ENCODE measurements around the gene FAM120A. TPM values are rescaled to one million over a fixed set of nuclear protein-coding genes. Genes with fewer than 3 reads are reported as not detected.

Gene FAM120A
- total RNA-seq, 5 donors from 2014 or later (not counting 1 experiment from before 2014, with no cell fraction given): 76.0 to 96.3 (median 93.5) TPM

GRCh38 chr9:93595861-93596365 is 144.4 kb downstream of the FAM120A start:
- ChIA-PET CTCF (no interaction called here), POLR2A (no interaction called here)
- Histone ChIP-seq H3K27me3 (replicated peaks in 1 of 2; ENCODE audit: control insufficient read depth in 2 of 2, extremely low read depth in 1 of 2, insufficient read depth in 2 of 2, low read length in 1 of 2) (no peaks in the 10 kb centered on the region), H3K9me3 (no peaks in the 10 kb centered on the region), H3K36me3 (ENCODE audit: control insufficient read depth in 2 of 2, extremely low read depth in 1 of 2, insufficient read depth in 1 of 2, low read length in 1 of 2) (no peaks in the 10 kb centered on the region), H3K4me1 (ENCODE audit: control insufficient read depth in 1 of 2, extremely low read depth in 1 of 2, insufficient read depth in 2 of 2, low read length in 2 of 2) (peaks cover 22 to 48% of the 10 kb centered on the region in 2 experiments), H3K4me3 (ENCODE audit: control insufficient read depth in 1 of 2, extremely low read depth in 1 of 2, low read length in 1 of 2) (no peak overlapping the region), H3K27ac (ENCODE audit: low read length) (no peak overlapping the region)
- no peaks in the 10 kb centered on the region for H3K27me3 Mint-ChIP-seq
- H3K4me3 Mint-ChIP-seq: peak overlapping the region in 1 of 3 donors; percentile 28
- WGBS (ENCODE audit: insufficient coverage): 75% methylated on average over 4 of the region's 5 CpGs
- no peak for ATAC-seq (replicated peaks in 1 of 4)
- no peak for DNase-seq
- H3K4me1 Mint-ChIP-seq: peaks cover 72 to 81% (median 76%) of the 10 kb centered on the region in 3 donors
- H3K36me3 Mint-ChIP-seq: no peaks in the 10 kb centered on the region
- no peak overlapping the region for H3K27ac Mint-ChIP-seq
- H3K9me3 Mint-ChIP-seq: no peaks in the 10 kb centered on the region

- Histone ChIP-seq H3K27ac (ENCODE audit: low read length) (no peak overlapping the region), H3K4me3 (ENCODE audit: control insufficient read depth in 1 of 2, extremely low read depth in 1 of 2, low read length in 1 of 2) (no peak overlapping the region), H3K36me3 (ENCODE audit: control insufficient read depth in 2 of 2, extremely low read depth in 1 of 2, insufficient read depth in 1 of 2, low read length in 1 of 2) (no peaks in the 10 kb centered on the region), H3K4me1 (ENCODE audit: control insufficient read depth in 1 of 2, extremely low read depth in 1 of 2, insufficient read depth in 2 of 2, low read length in 2 of 2) (peaks cover 25 to 52% of the 10 kb centered on the region in 2 experiments), H3K27me3 (replicated peaks in 1 of 2; ENCODE audit: control insufficient read depth in 2 of 2, extremely low read depth in 1 of 2, insufficient read depth in 2 of 2, low read length in 1 of 2) (no peaks in the 10 kb centered on the region), H3K9me3 (no peaks in the 10 kb centered on the region)
- Mint-ChIP-seq H3K4me3 (peak overlapping the region in 1 of 3 donors; percentile 28), H3K27me3 (no peaks in the 10 kb centered on the region), H3K9me3 (no peaks in the 10 kb centered on the region), H3K27ac (no peak overlapping the region), H3K36me3 (no peaks in the 10 kb centered on the region), H3K4me1 (peaks cover 72 to 82% (median 76%) of the 10 kb centered on the region in 3 donors)
- CTCF ChIA-PET: no interaction called here
- 89% methylated on average over 3 of the region's 4 CpGs for WGBS (ENCODE audit: insufficient coverage)
- DNase-seq (no peak), ATAC-seq (replicated peaks in 1 of 4) (no peak)
- POLR2A ChIA-PET: no interaction called here
Observed at GRCh38 chr9:93596399-93596798, 144.9 kb downstream of the FAM120A start.

- H3K27me3 ChIP-seq (replicated peaks in 1 of 2; ENCODE audit: control insufficient read depth in 2 of 2, extremely low read depth in 1 of 2, insufficient read depth in 2 of 2, low read length in 1 of 2): no peaks in the 10 kb centered on the region
- H3K36me3 Mint-ChIP-seq: no peaks in the 10 kb centered on the region
- H3K4me1 Mint-ChIP-seq: peaks cover 71 to 82% (median 72%) of the 10 kb centered on the region in 3 donors
- 94% methylated on average over 6 of the region's 6 CpGs for WGBS (ENCODE audit: insufficient coverage)
- ChIA-PET CTCF (no interaction called here), POLR2A (no interaction called here)
- no peak overlapping the region for H3K27ac ChIP-seq (ENCODE audit: low read length)
- H3K4me1 ChIP-seq (ENCODE audit: control insufficient read depth in 1 of 2, extremely low read depth in 1 of 2, insufficient read depth in 2 of 2, low read length in 2 of 2): peaks cover 25 to 53% of the 10 kb centered on the region in 2 experiments
- H3K36me3 ChIP-seq (ENCODE audit: control insufficient read depth in 2 of 2, extremely low read depth in 1 of 2, insufficient read depth in 1 of 2, low read length in 1 of 2): no peaks in the 10 kb centered on the region
- ATAC-seq (replicated peaks in 1 of 4): no peak
- no peak for DNase-seq
- H3K27me3 Mint-ChIP-seq: no peaks in the 10 kb centered on the region
- H3K9me3 ChIP-seq: no peaks in the 10 kb centered on the region
- no peak overlapping the region for H3K27ac Mint-ChIP-seq
- peak overlapping the region in 1 of 3 donors; percentile 64 for H3K4me3 Mint-ChIP-seq
- no peak overlapping the region for H3K4me3 ChIP-seq (ENCODE audit: control insufficient read depth in 1 of 2, extremely low read depth in 1 of 2, low read length in 1 of 2)
- H3K9me3 Mint-ChIP-seq: no peaks in the 10 kb centered on the region
Observed at GRCh38 chr9:93597142-93597706, 145.7 kb downstream of the FAM120A start.

- H3K27me3 ChIP-seq (replicated peaks in 1 of 2; ENCODE audit: control insufficient read depth in 2 of 2, extremely low read depth in 1 of 2, insufficient read depth in 2 of 2, low read length in 1 of 2): no peaks in the 10 kb centered on the region
- no peaks in the 10 kb centered on the region for H3K36me3 Mint-ChIP-seq
- H3K27ac ChIP-seq (ENCODE audit: low read length): no peak overlapping the region
- no peak overlapping the region for H3K27ac Mint-ChIP-seq
- POLR2A ChIA-PET: no interaction called here
- no peak for ATAC-seq (replicated peaks in 1 of 4)
- CTCF ChIA-PET: no interaction called here
- H3K9me3 Mint-ChIP-seq: no peaks in the 10 kb centered on the region
- 95% methylated on average over 12 of the region's 15 CpGs for WGBS (ENCODE audit: insufficient coverage)
- peak overlapping the region in 1 of 3 donors; percentile 64 for H3K4me3 Mint-ChIP-seq
- H3K36me3 ChIP-seq (ENCODE audit: control insufficient read depth in 2 of 2, extremely low read depth in 1 of 2, insufficient read depth in 1 of 2, low read length in 1 of 2): no peaks in the 10 kb centered on the region
- H3K4me1 ChIP-seq (ENCODE audit: control insufficient read depth in 1 of 2, extremely low read depth in 1 of 2, insufficient read depth in 2 of 2, low read length in 2 of 2): peaks cover 25 to 53% of the 10 kb centered on the region in 2 experiments
- H3K4me3 ChIP-seq (ENCODE audit: control insufficient read depth in 1 of 2, extremely low read depth in 1 of 2, low read length in 1 of 2): peak overlapping the region in 1 of 2 donors; percentile 1
- H3K9me3 ChIP-seq: no peaks in the 10 kb centered on the region
- no peak for DNase-seq
- H3K27me3 Mint-ChIP-seq: no peaks in the 10 kb centered on the region
- H3K4me1 Mint-ChIP-seq: peaks cover 64 to 76% (median 71%) of the 10 kb centered on the region in 3 donors
Observed at GRCh38 chr9:93597871-93598646, 146.6 kb downstream of the FAM120A start.

- no peaks in the 10 kb centered on the region for H3K27me3 ChIP-seq (replicated peaks in 1 of 2; ENCODE audit: control insufficient read depth in 2 of 2, extremely low read depth in 1 of 2, insufficient read depth in 2 of 2, low read length in 1 of 2)
- CTCF ChIA-PET: no interaction called here
- no peaks in the 10 kb centered on the region for H3K9me3 ChIP-seq
- peaks cover 0 to 2% of the 10 kb centered on the region in 2 donors for H3K36me3 ChIP-seq (ENCODE audit: control insufficient read depth in 2 of 2, extremely low read depth in 1 of 2, insufficient read depth in 1 of 2, low read length in 1 of 2)
- peaks cover 3% of the 10 kb centered on the region for H3K36me3 Mint-ChIP-seq
- no peak overlapping the region for H3K27ac ChIP-seq (ENCODE audit: low read length)
- DNase-seq: peak in 11 of 35 experiments; percentile 10 to 51 (median 29)
- H3K27me3 Mint-ChIP-seq: no peaks in the 10 kb centered on the region
- POLR2A ChIA-PET: no interaction called here
- peak overlapping the region in 2 of 3 donors; percentile 21 to 64 for H3K4me3 Mint-ChIP-seq
- ATAC-seq (replicated peaks in 1 of 4): peak; percentile 52 to 86 (median 64)
- H3K9me3 Mint-ChIP-seq: no peaks in the 10 kb centered on the region
- peaks cover 62 to 76% (median 69%) of the 10 kb centered on the region in 3 donors for H3K4me1 Mint-ChIP-seq
- 39% methylated on average over 9 of the region's 11 CpGs for WGBS (ENCODE audit: insufficient coverage)
- peak overlapping the region in 1 of 2 donors; percentile 18 for H3K4me3 ChIP-seq (ENCODE audit: control insufficient read depth in 1 of 2, extremely low read depth in 1 of 2, low read length in 1 of 2)
- H3K4me1 ChIP-seq (ENCODE audit: control insufficient read depth in 1 of 2, extremely low read depth in 1 of 2, insufficient read depth in 2 of 2, low read length in 2 of 2): peaks cover 25 to 53% of the 10 kb centered on the region in 2 experiments
- H3K27ac Mint-ChIP-seq: peak overlapping the region in 1 of 2 donors; percentile 63
Observed at GRCh38 chr9:93598647-93599241, 147.3 kb downstream of the FAM120A start.

- Mint-ChIP-seq H3K9me3 (peaks cover 0 to 2% (median 0%) of the 10 kb centered on the region in 3 donors), H3K4me1 (peaks cover 63 to 75% (median 71%) of the 10 kb centered on the region in 3 donors), H3K27me3 (no peaks in the 10 kb centered on the region), H3K4me3 (peak overlapping the region in 1 of 3 donors; percentile 64), H3K27ac (peak overlapping the region in 1 of 2 donors; percentile 63), H3K36me3 (peaks cover 6% of the 10 kb centered on the region)
- Histone ChIP-seq H3K9me3 (no peaks in the 10 kb centered on the region), H3K27me3 (replicated peaks in 1 of 2; ENCODE audit: control insufficient read depth in 2 of 2, extremely low read depth in 1 of 2, insufficient read depth in 2 of 2, low read length in 1 of 2) (no peaks in the 10 kb centered on the region), H3K27ac (ENCODE audit: low read length) (no peak overlapping the region), H3K4me3 (ENCODE audit: control insufficient read depth in 1 of 2, extremely low read depth in 1 of 2, low read length in 1 of 2) (no peak overlapping the region), H3K36me3 (ENCODE audit: control insufficient read depth in 2 of 2, extremely low read depth in 1 of 2, insufficient read depth in 1 of 2, low read length in 1 of 2) (peaks cover 0 to 5% of the 10 kb centered on the region in 2 donors), H3K4me1 (ENCODE audit: control insufficient read depth in 1 of 2, extremely low read depth in 1 of 2, insufficient read depth in 2 of 2, low read length in 2 of 2) (peaks cover 25 to 49% of the 10 kb centered on the region in 2 experiments)
- no peak for DNase-seq
- ATAC-seq (replicated peaks in 1 of 4): peak in 3 of 4 experiments; percentile 17 to 35 (median 18)
- CTCF ChIA-PET: no interaction called here
- 77% methylated on average over 15 of the region's 17 CpGs for WGBS (ENCODE audit: insufficient coverage)
- POLR2A ChIA-PET: no interaction called here
Observed at GRCh38 chr9:93599571-93600403, 148.3 kb downstream of the FAM120A start.

Measured in T-cell (primary cell).